Measurements from ENCODE around the gene LRBA.

Gene LRBA

GRCh38 chr4:150375025-150375424, 640.1 kb downstream of the LRBA start:
- Histone ChIP-seq H3K27ac (ENCODE audit: low read depth, low read length) (no peak overlapping the region), H3K4me2 (ENCODE audit: low read length) (no peak overlapping the region), H3K4me3 (ENCODE audit: low read length) (no peak overlapping the region), H3K27me3 (ENCODE audit: control insufficient read depth, low read length) (no peaks in the 10 kb centered on the region), H3K79me2 (ENCODE audit: control insufficient read depth, low read length) (no peaks in the 10 kb centered on the region), H3K36me3 (ENCODE audit: control insufficient read depth, low read length) (no peaks in the 10 kb centered on the region), H3K4me1 (ENCODE audit: control insufficient read depth, low read length) (no peaks in the 10 kb centered on the region), H3K9me2 (replicated peaks; ENCODE audit: control insufficient read depth, low read length) (no peaks in the 10 kb centered on the region), H3F3A (ENCODE audit: control insufficient read depth, insufficient read depth) (no peaks in the 10 kb centered on the region), H3K9me3 (ENCODE audit: control insufficient read depth, insufficient read depth, low read length) (no peaks in the 10 kb centered on the region), H4K20me1 (ENCODE audit: control insufficient read depth, insufficient read depth, low read depth, low read length) (no peaks in the 10 kb centered on the region)
- TF ChIP-seq EZH2phosphoT487 (IDR thresholded peaks at IDR 0.05; ENCODE audit: borderline replicate concordance, low read length) (no peak), CTCF (IDR thresholded peaks at IDR 0.05; ENCODE audit: low read depth, low read length, poor library complexity, severe bottlenecking) (no peak)

- no peaks in the 10 kb centered on the region for H3K27me3 ChIP-seq (ENCODE audit: control insufficient read depth, low read length)
- H3K4me3 ChIP-seq (ENCODE audit: low read length): no peak overlapping the region
- no peak overlapping the region for H3K27ac ChIP-seq (ENCODE audit: low read depth, low read length)
- TF ChIP-seq EZH2phosphoT487 (IDR thresholded peaks at IDR 0.05; ENCODE audit: borderline replicate concordance, low read length) (no peak), CTCF (IDR thresholded peaks at IDR 0.05; ENCODE audit: low read depth, low read length, poor library complexity, severe bottlenecking) (no peak)
- H3K9me3 ChIP-seq (ENCODE audit: control insufficient read depth, insufficient read depth, low read length): no peaks in the 10 kb centered on the region
- H3K79me2 ChIP-seq (ENCODE audit: control insufficient read depth, low read length): no peaks in the 10 kb centered on the region
- H3K4me2 ChIP-seq (ENCODE audit: low read length): no peak overlapping the region
- no peaks in the 10 kb centered on the region for H3K4me1 ChIP-seq (ENCODE audit: control insufficient read depth, low read length)
- no peaks in the 10 kb centered on the region for H3K36me3 ChIP-seq (ENCODE audit: control insufficient read depth, low read length)
- no peaks in the 10 kb centered on the region for H3F3A ChIP-seq (ENCODE audit: control insufficient read depth, insufficient read depth)
- H4K20me1 ChIP-seq (ENCODE audit: control insufficient read depth, insufficient read depth, low read depth, low read length): no peaks in the 10 kb centered on the region
- no peaks in the 10 kb centered on the region for H3K9me2 ChIP-seq (replicated peaks; ENCODE audit: control insufficient read depth, low read length)
Observed at GRCh38 chr4:150371869-150372268, 643.2 kb downstream of the LRBA start.

- Histone ChIP-seq H3K4me1 (ENCODE audit: control insufficient read depth, low read length) (no peaks in the 10 kb centered on the region), H3K27ac (ENCODE audit: low read depth, low read length) (no peak overlapping the region), H4K20me1 (ENCODE audit: control insufficient read depth, insufficient read depth, low read depth, low read length) (no peaks in the 10 kb centered on the region), H3K36me3 (ENCODE audit: control insufficient read depth, low read length) (no peaks in the 10 kb centered on the region), H3F3A (ENCODE audit: control insufficient read depth, insufficient read depth) (no peaks in the 10 kb centered on the region), H3K9me3 (ENCODE audit: control insufficient read depth, insufficient read depth, low read length) (no peaks in the 10 kb centered on the region), H3K9me2 (replicated peaks; ENCODE audit: control insufficient read depth, low read length) (no peaks in the 10 kb centered on the region), H3K4me2 (ENCODE audit: low read length) (no peak overlapping the region), H3K79me2 (ENCODE audit: control insufficient read depth, low read length) (no peaks in the 10 kb centered on the region), H3K4me3 (ENCODE audit: low read length) (no peak overlapping the region), H3K27me3 (ENCODE audit: control insufficient read depth, low read length) (no peaks in the 10 kb centered on the region)
- TF ChIP-seq CTCF (IDR thresholded peaks at IDR 0.05; ENCODE audit: low read depth, low read length, poor library complexity, severe bottlenecking) (no peak), EZH2phosphoT487 (IDR thresholded peaks at IDR 0.05; ENCODE audit: borderline replicate concordance, low read length) (no peak)
Observed at GRCh38 chr4:150369434-150370380, 645.4 kb downstream of the LRBA start.
